ENCODE data around the gene ASXL2. TPM values are rescaled to one million over a fixed set of nuclear protein-coding genes. Genes with fewer than 3 reads are reported as not detected.
"Not testable (repeated sequence)": the region's sequence is repeated elsewhere in the genome, so short reads cannot be mapped to it uniquely, and the experiment has no call there.

The ASXL2 gene
- total RNA-seq, result 37.5 TPM

DNA sequence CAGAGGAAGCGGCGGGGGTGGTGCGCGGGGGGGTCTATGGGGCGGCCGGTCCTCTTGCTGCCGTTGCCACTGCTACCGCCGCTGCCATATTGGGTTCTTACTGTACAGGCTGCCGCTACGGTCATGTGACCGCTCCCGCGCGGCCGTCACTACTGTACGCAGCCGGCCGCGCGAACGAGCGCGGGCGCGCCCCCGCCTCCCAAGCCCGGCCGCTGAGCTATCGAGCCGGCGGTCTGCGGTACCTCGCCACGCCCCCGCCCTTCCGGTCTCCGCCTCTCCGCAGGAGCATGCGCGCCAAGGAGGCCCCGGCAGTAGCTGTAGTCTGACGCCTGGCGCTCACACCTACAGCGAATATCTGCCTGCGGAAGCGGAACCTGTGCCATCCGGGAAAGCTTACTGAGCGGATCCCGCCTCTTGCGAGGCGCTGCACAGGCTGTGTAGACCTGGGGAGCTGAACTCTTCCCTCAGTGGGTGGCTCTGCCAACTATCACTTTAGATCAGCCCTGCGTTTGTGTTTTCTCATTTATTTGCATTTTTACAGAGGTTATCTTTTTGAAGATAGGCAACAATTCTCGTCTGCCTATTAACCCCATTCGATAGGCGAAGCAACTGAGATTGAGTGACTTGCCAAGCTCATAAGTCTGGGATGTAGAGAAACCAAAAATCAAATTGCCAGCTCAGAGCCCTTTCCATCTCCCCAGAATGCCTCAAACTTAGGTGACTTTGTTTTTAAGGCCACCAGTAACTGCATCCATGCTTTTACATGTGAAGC lies at the start of gene ASXL2:
ASXL2 (minus strand) TSS at position 127 of the 772 bp plus-strand sequence. CDS start 265 bp downstream, outside the sequence.
- peak; percentile 97 for DNase-seq (ENCODE audit: low spot score)

DNA sequence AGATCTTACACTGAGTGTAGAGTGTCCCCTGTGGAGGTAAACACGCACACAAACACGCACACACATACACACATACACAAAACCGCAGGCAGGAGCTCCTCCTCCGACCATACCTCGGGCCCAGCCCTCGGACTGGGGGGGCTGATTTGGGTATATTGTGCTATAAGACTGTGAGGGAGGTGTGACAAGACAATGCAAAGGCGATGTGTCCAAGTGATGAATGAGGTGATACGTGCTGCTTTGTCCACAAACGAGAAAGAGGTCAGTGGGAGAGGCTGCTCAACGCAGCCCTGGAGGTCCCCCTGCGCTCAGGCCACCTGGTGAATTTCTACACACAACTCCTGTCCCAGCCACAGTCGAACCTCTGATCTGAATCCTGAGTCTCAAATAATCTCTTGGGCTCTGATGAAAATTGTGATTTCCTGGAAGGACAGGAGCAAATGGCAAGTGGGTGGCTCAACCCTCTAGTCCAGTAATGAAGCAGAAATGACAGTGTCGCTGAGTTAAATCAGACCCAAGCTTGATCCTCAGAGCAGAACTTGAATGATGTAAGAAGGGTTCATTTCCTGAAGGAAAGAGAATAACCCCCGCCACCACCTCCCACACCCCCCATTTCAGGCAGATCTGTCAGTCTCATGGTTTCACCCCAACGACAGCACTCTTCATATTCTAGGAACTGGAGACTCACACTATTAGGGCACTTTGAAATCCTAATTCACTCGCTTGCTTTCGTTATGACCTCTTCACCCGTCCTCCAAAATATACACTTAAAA lies 48.9 kb upstream of the ASXL2 start:
- DNase-seq (ENCODE audit: low spot score), result no peak

DNA sequence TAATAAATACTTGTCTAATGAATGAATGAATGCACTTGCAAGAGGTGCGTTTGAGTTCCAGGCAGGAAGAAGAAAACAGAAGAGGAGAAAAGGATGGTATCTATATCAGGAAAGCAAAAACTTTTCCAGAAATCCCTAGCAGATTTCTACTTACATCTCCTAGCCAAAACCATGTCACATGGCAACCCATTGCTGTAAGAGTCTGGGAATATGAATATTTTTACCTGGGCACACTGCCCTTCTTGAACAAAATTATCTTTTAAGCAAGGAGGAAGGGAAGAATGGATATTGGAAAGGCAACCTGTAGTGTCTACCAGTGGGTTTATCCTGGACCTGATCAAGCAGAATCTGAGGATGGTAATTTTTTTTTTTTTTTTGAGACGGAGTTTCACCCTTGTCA lies 44.2 kb upstream of the ASXL2 start:
- DNase-seq (ENCODE audit: low spot score), result no peak

DNA sequence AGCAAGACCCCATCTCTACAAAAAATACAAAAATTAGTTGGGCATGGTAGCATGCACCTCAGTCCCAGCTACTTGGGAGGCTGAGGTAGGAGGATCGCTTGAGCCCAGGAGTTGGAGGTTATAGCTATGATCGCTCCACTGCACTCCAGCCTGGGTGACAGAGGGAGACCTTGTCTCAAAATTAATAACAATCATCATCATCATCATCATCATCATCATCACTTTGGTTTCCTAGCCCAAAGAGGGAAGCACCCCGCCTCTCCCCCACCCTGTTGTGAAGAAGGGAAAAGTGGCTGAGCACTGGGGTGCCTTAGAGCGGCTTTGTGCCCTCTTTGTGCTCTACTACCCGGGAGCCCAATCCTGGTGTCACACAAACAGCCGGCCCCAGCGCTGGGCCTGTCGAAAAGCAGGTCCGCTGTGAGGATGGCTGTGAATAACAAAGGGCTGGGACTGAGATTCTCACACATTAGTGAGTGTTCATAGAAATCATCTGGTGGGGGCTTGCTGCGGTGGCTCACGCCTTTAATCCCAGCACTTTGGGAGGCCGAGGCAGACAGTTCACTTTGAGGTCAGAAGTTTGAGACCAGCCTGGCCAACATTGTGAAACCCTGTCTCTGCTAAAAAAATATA lies 42.6 kb upstream of the ASXL2 start:
- DNase-seq (ENCODE audit: low spot score), result no peak

DNA sequence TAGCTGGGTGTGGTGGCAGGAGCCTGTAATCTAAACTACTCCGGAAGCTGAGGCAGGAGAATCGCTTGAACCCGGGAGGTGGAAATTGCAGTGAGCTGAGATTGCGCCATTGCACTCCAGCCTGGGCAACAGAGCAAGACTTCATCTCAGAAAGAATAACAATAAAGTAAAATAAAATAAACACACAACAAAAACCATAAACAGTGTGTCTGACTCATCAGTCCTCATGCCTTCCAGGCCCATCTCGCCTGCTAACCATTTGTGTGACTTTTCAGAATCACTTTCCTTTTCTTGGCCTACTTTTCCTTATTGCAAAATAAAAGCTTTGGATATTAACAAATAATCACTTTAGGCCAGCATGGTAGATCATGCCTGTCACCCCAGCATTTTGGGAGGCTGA lies 42.0 kb upstream of the ASXL2 start:
- no peak for DNase-seq (ENCODE audit: low spot score)

DNA sequence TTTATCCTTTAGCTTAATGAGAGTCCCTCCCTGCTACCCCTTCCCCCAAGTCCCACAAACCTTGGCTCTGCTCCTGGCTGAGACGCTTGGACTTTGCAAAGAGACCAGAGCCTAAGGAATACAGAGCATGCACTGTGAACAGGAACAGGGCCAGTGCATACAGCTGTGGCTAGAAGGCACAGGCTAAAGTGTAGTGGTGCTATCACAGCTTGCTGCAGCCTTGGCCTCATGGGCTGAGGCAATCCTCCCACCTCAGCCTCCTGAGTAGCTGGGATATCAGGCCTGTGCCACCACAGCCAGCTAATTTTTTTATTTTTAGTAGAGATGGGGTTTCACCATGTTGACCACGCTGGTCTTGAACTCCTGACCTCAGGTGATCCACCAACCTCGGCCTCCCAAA lies 39.5 kb upstream of the ASXL2 start:
- DNase-seq (ENCODE audit: low spot score), result no peak

DNA sequence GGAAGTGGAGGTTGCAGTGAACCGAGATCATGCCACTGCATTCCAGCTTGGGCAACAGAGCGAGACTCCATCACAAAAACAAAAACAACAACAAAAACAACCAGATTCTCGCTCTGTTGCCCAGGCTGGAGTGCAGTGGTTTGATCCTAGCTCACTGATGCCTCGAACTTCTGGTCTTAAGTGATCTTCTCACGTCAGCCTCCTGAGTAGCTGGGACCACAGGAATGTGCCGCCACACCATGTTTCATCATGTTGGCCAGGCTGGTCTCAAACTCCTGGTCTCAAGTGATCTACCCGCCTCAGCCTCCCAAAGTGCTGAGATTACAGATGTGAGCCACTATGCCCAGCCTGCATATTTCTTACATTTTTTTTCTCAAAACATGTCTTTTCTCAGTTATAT lies 39.1 kb upstream of the ASXL2 start:
- not testable (repeated sequence) for DNase-seq (ENCODE audit: low spot score)

DNA sequence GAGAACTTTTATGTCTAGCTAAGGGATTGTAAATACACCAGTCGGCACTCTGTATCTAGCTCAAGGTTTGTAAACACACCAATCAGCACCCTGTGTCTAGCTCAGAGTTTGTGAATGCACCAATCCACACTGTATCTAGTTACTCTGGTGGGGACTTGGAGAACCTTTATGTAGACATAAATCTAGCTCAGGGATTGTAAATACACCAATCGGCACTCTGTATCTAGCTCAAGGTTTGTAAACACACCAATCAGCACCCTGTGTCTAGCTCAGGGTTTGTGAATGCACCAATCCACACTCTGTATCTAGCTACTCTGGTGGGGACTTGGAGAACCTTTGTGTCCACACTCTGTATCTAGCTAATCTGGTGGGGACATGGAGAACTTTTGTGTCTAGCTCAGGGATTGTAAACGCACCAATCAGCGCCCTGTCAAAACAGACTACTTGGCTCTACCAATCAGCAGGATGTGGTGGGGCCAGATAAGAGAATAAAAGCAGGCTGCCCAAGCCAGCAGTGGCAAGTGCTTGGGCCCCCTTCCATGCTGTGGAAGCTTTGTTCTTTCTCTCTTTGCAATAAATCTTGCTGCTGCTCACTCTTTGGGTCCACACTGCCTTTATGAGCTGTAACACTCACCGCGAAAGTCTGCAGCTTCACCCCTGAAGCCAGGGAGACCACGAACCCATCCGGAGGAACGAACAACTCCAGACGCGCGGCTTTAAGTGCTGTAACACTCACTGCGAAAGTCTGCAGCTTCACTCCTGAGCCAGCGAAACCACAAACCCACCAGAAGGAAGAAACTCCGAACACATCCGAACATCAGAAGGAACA lies 37.9 kb upstream of the ASXL2 start:
- DNase-seq (ENCODE audit: low spot score), result not testable (repeated sequence)

DNA sequence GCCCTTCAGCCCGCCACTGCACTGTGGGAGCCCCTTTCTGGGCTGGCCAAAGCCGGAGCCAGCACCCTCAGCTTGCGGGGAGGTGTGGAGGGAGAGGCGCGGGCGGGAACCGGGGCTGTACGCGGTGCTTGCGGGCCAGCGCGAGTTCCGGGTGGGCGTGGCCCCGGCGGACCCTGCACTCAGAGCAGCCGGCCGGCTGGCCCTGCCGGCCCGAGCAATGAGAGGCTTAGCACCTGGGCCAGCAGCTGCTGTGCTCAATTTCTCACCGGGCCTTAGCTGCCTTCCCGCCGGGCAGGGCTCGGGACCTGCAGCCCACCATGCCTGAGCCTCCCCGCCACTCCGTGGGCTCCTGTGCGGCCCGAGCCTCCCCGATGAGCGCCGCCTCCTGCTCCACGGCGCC lies 37.1 kb upstream of the ASXL2 start:
- DNase-seq (ENCODE audit: low spot score), result not testable (repeated sequence)

DNA sequence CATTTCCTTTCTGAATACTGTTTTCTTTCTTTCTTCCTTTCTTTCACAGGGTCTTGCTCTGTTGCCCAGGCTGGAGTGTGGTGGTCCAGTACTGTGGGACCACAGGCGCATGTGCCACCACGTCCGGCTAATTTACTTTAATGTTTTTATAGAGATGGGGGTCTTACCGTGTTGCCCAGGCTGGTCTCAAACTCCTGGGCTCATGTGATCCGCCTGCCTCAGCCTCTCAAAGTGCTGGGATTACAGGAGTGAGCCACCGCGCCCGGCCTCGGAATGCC lies 35.3 kb upstream of the ASXL2 start:
- DNase-seq (ENCODE audit: low spot score), result not testable (repeated sequence)

DNA sequence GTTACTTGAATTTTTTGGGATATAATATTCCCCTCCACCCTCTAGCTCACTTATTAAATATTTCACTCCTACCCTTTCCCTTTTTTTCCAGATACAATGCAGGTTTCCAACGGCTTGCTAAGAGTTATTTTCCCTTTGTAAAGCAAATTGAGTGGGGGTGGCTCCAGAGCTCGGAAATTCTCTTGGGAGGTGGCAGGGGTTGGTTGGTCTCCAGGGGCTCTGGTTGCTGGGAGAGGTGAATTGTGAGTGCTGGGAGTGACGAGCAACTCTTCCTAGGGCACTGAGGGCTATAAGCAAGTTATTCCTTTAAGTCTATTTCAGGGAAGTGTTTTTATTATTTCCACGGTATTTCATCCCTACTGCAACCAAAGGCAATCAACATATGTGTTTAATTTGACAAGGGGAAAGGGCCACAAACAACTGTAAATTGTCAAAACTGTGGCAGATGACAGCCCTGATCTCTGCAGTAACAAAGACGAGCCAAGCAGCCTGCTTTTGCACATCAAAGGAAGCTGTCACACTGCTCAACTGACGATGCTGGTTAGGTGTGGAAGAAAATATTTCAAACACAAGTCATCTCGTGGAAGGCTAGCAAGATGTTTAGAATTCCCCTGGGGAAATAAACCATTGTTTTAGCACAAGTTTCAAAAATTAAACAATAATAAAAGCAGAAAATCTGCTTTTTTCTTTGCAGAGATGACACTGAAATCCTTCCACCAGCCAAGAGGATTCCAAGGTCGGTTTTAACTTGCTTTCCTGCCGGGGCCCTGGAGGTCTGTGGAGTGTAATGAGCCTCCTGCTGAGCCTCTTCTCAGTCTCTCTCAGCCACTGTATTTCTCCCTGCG lies 34.8 kb upstream of the ASXL2 start:
- no peak for DNase-seq (ENCODE audit: low spot score)

DNA sequence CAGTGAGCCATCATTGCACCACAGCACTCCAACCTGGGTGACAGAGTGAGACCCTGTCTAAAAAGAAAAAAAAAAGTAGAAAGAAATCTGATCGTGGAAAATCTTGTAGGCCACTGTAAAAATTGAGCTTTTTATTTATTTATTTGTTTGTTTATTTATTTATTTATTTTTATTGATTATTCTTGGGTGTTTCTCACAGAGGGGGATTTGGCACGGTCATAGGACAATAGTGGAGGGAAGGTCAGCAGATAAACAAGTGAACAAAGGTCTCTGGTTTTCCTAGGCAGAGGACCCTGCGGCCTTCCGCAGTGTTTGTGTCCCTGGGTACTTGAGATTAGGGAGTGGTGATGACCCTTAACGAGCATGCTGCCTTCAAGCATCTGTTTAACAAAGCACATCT lies 31.3 kb upstream of the ASXL2 start:
- DNase-seq (ENCODE audit: low spot score), result not testable (repeated sequence)

DNA sequence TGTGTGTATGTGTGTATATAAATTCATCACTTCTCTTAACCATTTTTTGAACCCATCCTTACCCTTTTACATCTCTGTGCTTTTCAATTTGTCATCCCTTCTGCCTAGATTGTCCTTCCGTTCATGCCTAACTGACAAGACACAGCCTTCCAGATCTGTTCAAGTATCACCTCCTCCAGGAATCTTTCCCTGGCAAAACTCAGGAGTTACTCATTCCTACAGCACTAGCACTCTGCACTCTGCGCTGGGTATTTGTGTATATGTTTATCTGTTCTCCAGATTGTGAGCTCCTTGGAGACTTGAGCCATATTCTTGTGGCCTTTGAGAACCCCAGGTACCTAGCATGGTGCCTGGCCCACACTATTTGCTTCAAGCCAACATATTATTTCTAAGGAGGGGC lies 26.8 kb upstream of the ASXL2 start:
- no peak for DNase-seq (ENCODE audit: low spot score)

DNA sequence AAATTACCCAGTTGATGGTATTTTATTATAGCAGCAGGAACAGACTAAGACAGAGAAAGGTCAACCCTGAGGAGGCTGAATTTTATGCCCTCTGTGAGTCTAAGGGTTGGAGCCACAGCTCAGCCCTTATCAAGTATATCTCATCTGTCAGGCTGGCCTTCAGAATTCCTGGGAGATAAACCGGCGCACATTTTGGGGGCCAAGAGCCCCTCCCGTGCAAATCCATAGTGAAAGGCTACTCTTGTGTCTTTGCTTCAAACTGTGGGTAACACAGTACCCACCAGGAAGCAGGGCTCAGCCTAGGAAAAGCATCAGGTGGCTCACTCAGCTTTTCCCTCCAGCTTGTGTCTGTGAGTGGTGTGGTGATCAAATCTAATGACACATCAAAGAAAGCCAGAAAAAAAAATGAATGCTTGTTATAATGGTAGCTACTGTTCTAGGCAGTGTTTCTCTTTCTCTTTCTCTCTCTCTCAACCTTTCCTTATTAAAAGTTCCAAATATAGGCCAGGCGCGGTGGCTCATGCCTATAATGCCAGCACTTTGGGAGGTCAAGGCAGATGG lies 25.0 kb upstream of the ASXL2 start:
- DNase-seq (ENCODE audit: low spot score), result no peak

DNA sequence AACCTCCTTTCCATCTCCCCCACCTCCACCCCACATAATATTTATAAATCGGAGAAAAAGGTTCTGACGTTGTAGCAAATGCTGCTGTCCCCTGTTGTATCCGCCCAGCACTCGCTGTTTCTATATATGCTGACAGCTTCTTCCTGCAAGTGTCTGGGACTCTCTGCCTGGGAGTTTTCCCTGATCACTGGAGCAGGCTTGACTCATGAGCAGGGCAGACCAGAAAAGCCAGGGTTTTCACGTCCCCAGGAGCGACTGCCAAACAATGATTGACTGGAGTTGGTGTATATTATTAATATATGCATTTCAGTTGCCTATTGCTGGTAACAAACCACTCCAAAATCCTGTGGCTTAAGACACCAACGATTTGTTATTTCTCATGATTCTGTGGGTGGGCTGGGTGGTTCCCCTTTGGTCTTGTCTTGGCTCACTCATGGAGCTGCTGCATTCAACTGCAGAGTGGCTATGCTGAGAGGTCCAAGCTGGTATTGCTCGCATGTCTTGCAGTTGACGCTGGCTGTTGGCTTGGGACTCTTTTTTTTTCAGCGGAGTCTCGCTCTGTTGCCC lies 21.2 kb upstream of the ASXL2 start:
- no peak for DNase-seq (ENCODE audit: low spot score)

DNA sequence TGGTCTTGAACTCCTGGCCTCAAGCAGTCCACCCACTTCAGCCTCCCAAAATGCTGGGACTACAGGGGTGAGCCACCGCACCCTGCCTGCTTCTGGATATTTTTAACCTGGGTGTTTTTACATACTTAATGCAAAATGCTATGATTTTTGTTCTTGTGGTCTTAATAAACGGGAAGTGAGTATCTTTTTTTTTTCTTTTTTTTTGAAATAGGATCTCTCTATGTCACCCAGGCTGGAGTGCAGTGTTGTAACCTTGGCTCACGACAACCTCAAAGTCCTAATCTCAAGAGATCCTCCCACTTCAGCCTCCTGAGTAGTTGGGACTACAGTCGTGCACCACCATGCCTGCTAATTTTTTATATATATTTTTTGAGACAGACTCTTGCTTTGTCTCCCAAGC lies 19.2 kb upstream of the ASXL2 start:
- no peak for DNase-seq (ENCODE audit: low spot score)

DNA sequence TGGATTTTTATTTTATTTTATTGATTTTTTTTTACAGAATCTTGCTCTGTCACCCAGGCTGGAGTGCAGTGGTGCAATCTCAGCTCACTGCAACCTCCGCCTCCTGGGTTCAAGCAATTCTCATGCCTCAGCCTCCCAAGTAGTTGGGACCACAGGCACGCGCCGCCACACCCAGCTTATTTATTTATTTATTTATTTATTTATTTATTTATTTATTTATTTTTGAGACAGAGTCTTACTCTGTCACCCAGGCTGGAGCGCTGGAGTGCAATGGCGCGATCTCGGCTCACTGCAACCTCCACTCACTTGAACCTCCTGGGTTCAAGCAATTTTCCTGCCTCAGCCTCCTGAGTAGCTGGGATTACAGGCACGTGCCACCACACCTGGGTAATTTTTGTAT lies 18.0 kb upstream of the ASXL2 start:
- DNase-seq (ENCODE audit: low spot score), result not testable (repeated sequence)

DNA sequence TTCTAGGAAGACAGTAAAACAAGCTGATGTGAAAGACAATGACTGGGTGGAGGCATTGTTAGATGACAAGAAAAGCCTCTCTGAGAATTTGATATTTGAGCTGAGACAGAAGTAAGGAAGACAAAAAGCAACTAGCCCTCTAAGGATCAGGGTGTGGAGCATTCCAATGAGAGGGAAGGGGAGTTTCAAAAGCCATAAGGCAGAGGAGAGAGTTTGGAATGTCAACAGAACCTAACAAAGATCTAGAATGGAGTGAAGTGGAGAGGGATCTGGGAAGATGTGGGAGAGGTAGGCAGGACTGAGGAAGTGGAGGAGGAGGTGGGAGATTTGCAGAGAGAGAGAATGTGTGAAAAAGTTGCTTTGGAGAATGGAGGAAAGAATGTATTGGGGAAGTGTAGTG lies 17.3 kb upstream of the ASXL2 start:
- no peak for DNase-seq (ENCODE audit: low spot score)

DNA sequence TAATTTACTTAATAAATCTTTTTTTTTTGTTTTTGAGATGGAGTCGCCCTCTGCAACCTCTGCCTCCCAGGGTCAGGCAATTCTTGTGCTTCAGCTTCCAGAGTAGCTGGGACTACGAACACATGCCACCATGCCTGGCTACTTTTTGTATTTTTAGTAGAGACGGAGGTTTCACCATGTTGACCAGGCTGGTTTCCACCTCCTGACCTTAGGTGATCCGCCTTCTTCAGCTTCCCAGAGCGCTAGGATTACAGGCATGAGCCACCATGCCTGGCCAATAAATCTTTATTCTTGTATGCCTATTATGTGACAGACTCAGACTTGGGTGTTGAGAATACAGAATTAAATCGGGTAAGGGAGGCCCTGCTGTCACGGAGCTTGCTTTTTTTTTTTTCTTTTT lies 16.7 kb upstream of the ASXL2 start:
- no peak for DNase-seq (ENCODE audit: low spot score)

DNA sequence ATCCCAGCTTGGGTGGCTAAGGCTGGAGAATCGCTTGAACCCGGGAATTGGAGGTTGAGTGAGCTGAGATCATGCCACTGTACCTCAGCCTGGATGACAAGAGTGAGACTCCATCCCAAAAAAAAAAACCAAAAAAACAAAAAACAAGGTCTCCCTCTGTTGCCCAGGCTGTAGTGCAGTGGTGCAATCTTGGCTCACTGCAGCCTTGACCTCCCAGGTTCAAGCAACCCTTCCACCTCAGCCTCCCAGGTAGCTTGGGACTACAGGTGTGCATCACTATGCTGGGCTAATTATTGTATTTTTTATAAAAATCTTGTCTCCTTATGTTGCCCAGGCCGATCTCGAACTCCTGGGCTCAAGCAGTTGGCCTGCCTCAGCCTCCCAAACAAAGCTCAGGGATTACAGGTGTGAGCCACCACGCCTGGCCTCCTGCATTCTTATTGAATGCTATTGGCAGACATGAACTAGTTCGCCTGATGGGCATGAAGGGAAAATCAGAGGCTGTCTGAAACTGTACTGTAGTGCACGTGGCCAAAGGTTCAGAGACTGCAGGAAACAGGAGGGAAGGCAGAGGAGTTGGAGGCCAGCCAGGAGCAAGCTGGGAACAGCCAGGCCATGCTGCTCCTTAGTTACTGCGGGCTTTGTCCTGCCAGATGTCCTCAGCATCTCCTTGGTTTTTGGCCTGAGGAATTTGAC lies 16.0 kb upstream of the ASXL2 start:
- peak; percentile 29 for DNase-seq (ENCODE audit: low spot score)

Data from mucosa of gallbladder (tissue), 1 donor.